B cell (primary cell): ENCODE results near the gene ARHGAP33. TPM values are rescaled to one million over a fixed set of nuclear protein-coding genes. Genes with fewer than 3 reads are reported as not detected.

Source experiments
- ATAC-seq: fragments of 200-7000 bp; cut with Tn5 transposase; one replicate; pipeline ENCODE4 v1.10.0; 2021; ENCODE audit warnings: low read depth, mild to moderate bottlenecking, moderate number of reproducible peaks, moderate library complexity
- CTCF ChIA-PET: fragments of 350-600 bp; sonication (Branson Sonifier 250); formaldehyde crosslinking; loops from one replicate; lab custom pipeline; 2021; ENCODE audit warnings: antibody characterized with exemption, inconsistent platforms; lab: Charles Lee
- POLR2A ChIA-PET: fragments of 350-600 bp; sonication (Branson Sonifier 250); formaldehyde crosslinking; loops from one replicate; lab custom pipeline; 2021; ENCODE audit warnings: antibody characterized with exemption; lab: Charles Lee
- DNase-seq: peaks from one replicate; pipeline ENCODE4 v3.0.0; 2013
- H2AFZ ChIP-seq: 2 replicates; pipeline ENCODE4 v1.6.1; 2012; ENCODE audit warnings: mild to moderate bottlenecking, low read depth, low read length; ENCODE audit not compliant: insufficient read depth, poor library complexity, severe bottlenecking
- H3K27ac ChIP-seq, 2 donors: 1 replicate in 1 of 2; 2 replicates in 1 of 2; pipeline ENCODE4 v1.5.1; 2012 to 2013; ENCODE audit warnings: low read length in 2 of 2, mild to moderate bottlenecking in 2 of 2, moderate library complexity in 1 of 2
- H3K27me3 ChIP-seq, 4 experiments: fragments of 200-600 bp in 1 of 4; sonication (generic) in 1 of 4; replicated peaks in 1 of 4; 1 replicate in 2 of 4; 2 replicates in 2 of 4; pipeline versions ENCODE4 v1.6.1 to v1.7.0; 2013 to 2016; ENCODE audit warnings: low read length in 3 of 4, mild to moderate bottlenecking in 2 of 4, mixed read lengths in 1 of 4, moderate library complexity in 1 of 4; ENCODE audit not compliant: insufficient read depth in 4 of 4, control insufficient read depth in 3 of 4; ENCODE audit errors: control extremely low read depth in 1 of 4
- H3K36me3 ChIP-seq, 2 experiments: replicated peaks in 1 of 2; 1 replicate in 1 of 2; 2 replicates in 1 of 2; pipeline versions ENCODE4 v1.6.1 to v1.7.1; 2013; ENCODE audit warnings: low read length in 1 of 2; ENCODE audit not compliant: insufficient read depth in 2 of 2, control insufficient read depth in 1 of 2; ENCODE audit errors: control extremely low read depth in 1 of 2, extremely low read depth in 1 of 2
- H3K4me1 ChIP-seq, 2 donors: fragments of 200-600 bp in 1 of 2; sonication (generic) in 1 of 2; 1 replicate in 1 of 2; 2 replicates in 1 of 2; pipeline versions ENCODE4 v1.5.1 to v1.6.1; 2013 to 2017; ENCODE audit warnings: low read length in 2 of 2; ENCODE audit not compliant: control insufficient read depth in 2 of 2, insufficient read depth in 2 of 2
- H3K4me2 ChIP-seq: replicated peaks from 2 replicates; pipeline ENCODE3; 2012; ENCODE audit warnings: mild to moderate bottlenecking, low read depth, low read length; ENCODE audit not compliant: poor library complexity, severe bottlenecking
- H3K4me3 ChIP-seq, 5 experiments: fragments of 200-600 bp in 1 of 5; sonication (generic) in 1 of 5; 1 replicate in 3 of 5; 2 replicates in 2 of 5; pipeline versions ENCODE4 v1.5.1 to v1.7.0; 2011 to 2016; ENCODE audit warnings: low read length in 4 of 5, mild to moderate bottlenecking in 4 of 5, low read depth in 2 of 5, control low read depth in 1 of 5, moderate library complexity in 1 of 5; ENCODE audit not compliant: insufficient read depth in 1 of 5; ENCODE audit errors: control extremely low read depth in 1 of 5, extremely low read depth in 1 of 5
- H3K79me2 ChIP-seq: fragments of 200-600 bp; sonication (generic); one replicate; pipeline ENCODE4 v1.6.0; 2016; ENCODE audit warnings: low read length; ENCODE audit not compliant: control insufficient read depth, insufficient read depth
- H3K9ac ChIP-seq: fragments of 200-600 bp; sonication (generic); 2 replicates; pipeline ENCODE4 v1.6.1; 2017; ENCODE audit warnings: mild to moderate bottlenecking, low read length, moderate library complexity
- H3K9me3 ChIP-seq, 3 donors: one replicate each; pipeline versions ENCODE4 v1.6.1 to v1.7.1; 2013; ENCODE audit warnings: low read length in 2 of 3; ENCODE audit not compliant: control insufficient read depth in 2 of 3, insufficient read depth in 1 of 3; ENCODE audit errors: control extremely low read depth in 1 of 3
- H4K20me1 ChIP-seq: 2 replicates; pipeline ENCODE4 v1.6.0; 2012; ENCODE audit warnings: mild to moderate bottlenecking, low read length; ENCODE audit not compliant: insufficient read depth, control insufficient read depth, poor library complexity, severe bottlenecking
- H3K27ac Mint-ChIP-seq: one replicate; pipeline ENCODE4 v1.8.0; 2021; ENCODE audit warnings: mixed read lengths
- H3K27me3 Mint-ChIP-seq: one replicate; pipeline ENCODE4 v1.8.0; 2021; ENCODE audit warnings: mixed read lengths
- H3K4me1 Mint-ChIP-seq: one replicate; pipeline ENCODE4 v1.8.0; 2021; ENCODE audit warnings: mixed read lengths
- H3K4me3 Mint-ChIP-seq: one replicate; pipeline ENCODE4 v1.8.0; 2021; ENCODE audit warnings: mixed read lengths
- H3K9me3 Mint-ChIP-seq: one replicate; pipeline ENCODE4 v1.8.0; 2022; ENCODE audit warnings: mixed read lengths; ENCODE audit not compliant: insufficient read depth
- EZH2 ChIP-seq: IDR thresholded peaks from 2 replicates; pipeline ENCODE4 v1.6.1; 2012; ENCODE audit warnings: borderline replicate concordance, low read depth, mild to moderate bottlenecking, moderate library complexity, low read length; ENCODE audit not compliant: insufficient read depth, poor library complexity, severe bottlenecking
- WGBS: methylation state at CpG from one replicate; pipeline ENCODE4 v1.1.5; 2013; ENCODE audit warnings: missing lambda C conversion rate; ENCODE audit not compliant: insufficient coverage; 5-methylcytosine and 5-hydroxymethylcytosine counted together
- intact Hi-C: fragments of 100-400 bp; cut with micrococcal nuclease; formaldehyde crosslinking; loops from one replicate; pipeline ENCODE4 v1.10.0; 2022
- polyA plus RNA-seq: library from polyadenylated mRNA; depleted of rRNA; stranded (reverse); fragments of >200 nt; gene quantifications from 2 replicates; pipeline ENCODE4 v1.2.3, GENCODE V29; 2012
- total RNA-seq, 2 donors: library from RNA; stranded (reverse); fragments of 120-200 nt in 1 of 2; gene quantifications; 1 replicate in 1 of 2; 2 replicates in 1 of 2; pipeline versions ENCODE4 v1.2.3 to v1.2.4, GENCODE V29; 2013 to 2022
- TF ChIP-seq, protein P1 (sequence below): fragments of 200-600 bp; IDR thresholded peaks from one replicate; pipeline ENCODE4 v1.8.0; 2022; ENCODE audit warnings: antibody characterized with exemption, mild to moderate bottlenecking

ARHGAP33 gene
- total and polyA plus RNA-seq, 2 donors (not counting 1 experiment from before 2014, with no cell fraction given) = 18.2 to 27.8 TPM

DNA sequence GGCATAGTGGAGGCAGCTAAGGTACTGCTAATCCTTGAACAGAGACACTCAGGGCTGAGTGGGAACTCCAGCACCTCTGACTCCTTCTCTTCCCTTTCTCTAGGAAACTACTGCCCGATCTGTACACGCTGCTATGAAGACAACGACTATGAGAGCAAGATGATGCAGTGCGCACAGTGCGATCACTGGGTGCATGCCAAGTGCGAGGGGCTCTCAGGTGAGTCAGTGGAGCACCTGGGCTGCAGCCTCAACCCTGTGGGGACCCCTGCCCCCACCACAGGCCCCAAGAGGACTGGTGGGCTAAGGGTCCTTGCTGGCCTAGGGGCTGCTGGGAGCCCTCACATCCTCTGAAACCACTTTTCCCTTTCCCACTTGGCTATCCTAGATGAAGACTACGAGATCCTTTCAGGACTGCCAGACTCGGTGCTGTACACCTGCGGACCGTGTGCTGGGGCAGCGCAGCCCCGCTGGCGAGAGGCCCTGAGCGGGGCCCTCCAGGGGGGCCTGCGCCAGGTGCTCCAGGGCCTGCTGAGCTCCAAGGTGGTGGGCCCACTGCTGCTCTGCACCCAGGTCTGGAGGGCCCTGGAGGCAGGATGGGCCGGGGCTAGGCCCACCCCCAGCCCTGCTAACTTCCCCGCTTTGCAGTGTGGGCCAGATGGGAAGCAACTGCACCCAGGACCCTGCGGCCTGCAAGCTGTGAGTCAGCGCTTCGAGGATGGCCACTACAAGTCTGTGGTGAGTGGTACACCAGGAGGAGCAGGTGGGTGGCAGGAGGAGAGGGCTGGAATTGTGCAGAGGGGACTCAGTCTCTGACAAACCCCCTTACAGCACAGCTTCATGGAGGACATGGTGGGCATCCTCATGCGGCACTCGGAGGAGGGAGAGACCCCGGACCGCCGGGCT lies 48.1 kb upstream of the ARHGAP33 start:
- CTCF ChIA-PET = no interaction called here
- ATAC-seq (no peak), DNase-seq (no peak)
- H3K4me2 ChIP-seq = no peak overlapping the region
- TF ChIP-seq, protein P1, sequence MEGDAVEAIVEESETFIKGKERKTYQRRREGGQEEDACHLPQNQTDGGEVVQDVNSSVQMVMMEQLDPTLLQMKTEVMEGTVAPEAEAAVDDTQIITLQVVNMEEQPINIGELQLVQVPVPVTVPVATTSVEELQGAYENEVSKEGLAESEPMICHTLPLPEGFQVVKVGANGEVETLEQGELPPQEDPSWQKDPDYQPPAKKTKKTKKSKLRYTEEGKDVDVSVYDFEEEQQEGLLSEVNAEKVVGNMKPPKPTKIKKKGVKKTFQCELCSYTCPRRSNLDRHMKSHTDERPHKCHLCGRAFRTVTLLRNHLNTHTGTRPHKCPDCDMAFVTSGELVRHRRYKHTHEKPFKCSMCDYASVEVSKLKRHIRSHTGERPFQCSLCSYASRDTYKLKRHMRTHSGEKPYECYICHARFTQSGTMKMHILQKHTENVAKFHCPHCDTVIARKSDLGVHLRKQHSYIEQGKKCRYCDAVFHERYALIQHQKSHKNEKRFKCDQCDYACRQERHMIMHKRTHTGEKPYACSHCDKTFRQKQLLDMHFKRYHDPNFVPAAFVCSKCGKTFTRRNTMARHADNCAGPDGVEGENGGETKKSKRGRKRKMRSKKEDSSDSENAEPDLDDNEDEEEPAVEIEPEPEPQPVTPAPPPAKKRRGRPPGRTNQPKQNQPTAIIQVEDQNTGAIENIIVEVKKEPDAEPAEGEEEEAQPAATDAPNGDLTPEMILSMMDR = no peak
- TF ChIP-seq EZH2 = no peak
- no peaks in the 10 kb centered on the region for H3K9me3 ChIP-seq
- no peaks in the 10 kb centered on the region for H3K27me3 ChIP-seq
- Mint-ChIP-seq H3K4me1 (no peaks in the 10 kb centered on the region), H3K27me3 (no peaks in the 10 kb centered on the region), H3K27ac (no peak overlapping the region), H3K9me3 (no peaks in the 10 kb centered on the region), H3K4me3 (no peak overlapping the region)
- peaks cover 7 to 97% of the 10 kb centered on the region in 2 experiments for H3K36me3 ChIP-seq
- no peak overlapping the region for H3K4me3 ChIP-seq
- WGBS = 98% methylated on average over 25 of the region's 25 CpGs
- H3K9ac ChIP-seq = no peak overlapping the region
- peaks cover 68% of the 10 kb centered on the region for H3K79me2 ChIP-seq
- peaks cover 56% of the 10 kb centered on the region for H4K20me1 ChIP-seq
- H3K4me1 ChIP-seq = no peaks in the 10 kb centered on the region
- H3K27ac ChIP-seq = no peak overlapping the region
- intact Hi-C loops = no loop called here
- POLR2A ChIA-PET = interaction anchor here (0.6 kb wide), 1 partner anchor 415 kb away, joined by 3 read pairs; no protein-coding TSS in a partner anchor
- H2AFZ ChIP-seq = no peak overlapping the region
